ENCODE results near the gene KCNH1. TPM values are rescaled to one million over a fixed set of nuclear protein-coding genes. Genes with fewer than 3 reads are reported as not detected.

The KCNH1 gene
- total RNA-seq, 2 donors from 2014 or later = 0.68 to 1.2 TPM

GRCh38 chr1:210781652-210782051, 352.3 kb downstream of the KCNH1 start:
- Histone ChIP-seq H3K36me3 (no peaks in the 10 kb centered on the region), H3K4me1 (replicated peaks) (no peaks in the 10 kb centered on the region), H3K4me3 (no peak overlapping the region), H3K9me3 (no peaks in the 10 kb centered on the region), H3K27ac (no peak overlapping the region), H3K27me3 (replicated peaks; ENCODE audit: insufficient read depth) (no peaks in the 10 kb centered on the region)
- TF ChIP-seq, protein P1, sequence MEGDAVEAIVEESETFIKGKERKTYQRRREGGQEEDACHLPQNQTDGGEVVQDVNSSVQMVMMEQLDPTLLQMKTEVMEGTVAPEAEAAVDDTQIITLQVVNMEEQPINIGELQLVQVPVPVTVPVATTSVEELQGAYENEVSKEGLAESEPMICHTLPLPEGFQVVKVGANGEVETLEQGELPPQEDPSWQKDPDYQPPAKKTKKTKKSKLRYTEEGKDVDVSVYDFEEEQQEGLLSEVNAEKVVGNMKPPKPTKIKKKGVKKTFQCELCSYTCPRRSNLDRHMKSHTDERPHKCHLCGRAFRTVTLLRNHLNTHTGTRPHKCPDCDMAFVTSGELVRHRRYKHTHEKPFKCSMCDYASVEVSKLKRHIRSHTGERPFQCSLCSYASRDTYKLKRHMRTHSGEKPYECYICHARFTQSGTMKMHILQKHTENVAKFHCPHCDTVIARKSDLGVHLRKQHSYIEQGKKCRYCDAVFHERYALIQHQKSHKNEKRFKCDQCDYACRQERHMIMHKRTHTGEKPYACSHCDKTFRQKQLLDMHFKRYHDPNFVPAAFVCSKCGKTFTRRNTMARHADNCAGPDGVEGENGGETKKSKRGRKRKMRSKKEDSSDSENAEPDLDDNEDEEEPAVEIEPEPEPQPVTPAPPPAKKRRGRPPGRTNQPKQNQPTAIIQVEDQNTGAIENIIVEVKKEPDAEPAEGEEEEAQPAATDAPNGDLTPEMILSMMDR (IDR thresholded peaks at IDR 0.05) = no peak
- TF ChIP-seq POLR2AphosphoS5 (IDR thresholded peaks at IDR 0.05) (no peak), POLR2A (IDR thresholded peaks at IDR 0.05) (no peak)
- DNase-seq (ENCODE audit: low spot score) = no peak
- whole genome bisulfite sequencing = 80% methylated on average over 5 of the region's 5 CpGs
- intact Hi-C loops (cut with DNase I) = no loop called here

GRCh38 chr1:210779269-210779668, 354.7 kb downstream of the KCNH1 start:
- WGBS = 9% methylated on average over 3 of the region's 3 CpGs
- Histone ChIP-seq H3K27ac (no peak overlapping the region), H3K4me3 (no peak overlapping the region), H3K4me1 (replicated peaks) (no peaks in the 10 kb centered on the region), H3K36me3 (no peaks in the 10 kb centered on the region), H3K27me3 (replicated peaks; ENCODE audit: insufficient read depth) (no peaks in the 10 kb centered on the region), H3K9me3 (no peaks in the 10 kb centered on the region)
- intact Hi-C loops (cut with DNase I) = no loop called here
- no peak for TF ChIP-seq POLR2A (IDR thresholded peaks at IDR 0.05)
- TF ChIP-seq POLR2AphosphoS5 (IDR thresholded peaks at IDR 0.05) = no peak
- TF ChIP-seq, protein P1 (IDR thresholded peaks at IDR 0.05) = no peak
- DNase-seq (ENCODE audit: low spot score) = no peak

- H3K36me3 ChIP-seq = no peaks in the 10 kb centered on the region
- H3K4me3 ChIP-seq = no peak overlapping the region
- H3K27me3 ChIP-seq (replicated peaks; ENCODE audit: insufficient read depth) = no peaks in the 10 kb centered on the region
- no peak overlapping the region for H3K27ac ChIP-seq
- TF ChIP-seq, protein P1 (IDR thresholded peaks at IDR 0.05) = no peak
- TF ChIP-seq POLR2A (IDR thresholded peaks at IDR 0.05) = no peak
- TF ChIP-seq POLR2AphosphoS5 (IDR thresholded peaks at IDR 0.05) = no peak
- 93% methylated on average over 2 of the region's 2 CpGs for WGBS
- no peak for DNase-seq (ENCODE audit: low spot score)
- H3K4me1 ChIP-seq (replicated peaks) = no peaks in the 10 kb centered on the region
- no peaks in the 10 kb centered on the region for H3K9me3 ChIP-seq
- intact Hi-C loops (cut with DNase I) = no loop called here
These were observed 356.0 kb downstream of the KCNH1 start for GRCh38 chr1:210777914-210778313.

- DNase-seq (ENCODE audit: low spot score) = no peak
- Histone ChIP-seq H3K27ac (no peak overlapping the region), H3K4me3 (no peak overlapping the region), H3K4me1 (replicated peaks) (no peaks in the 10 kb centered on the region), H3K9me3 (no peaks in the 10 kb centered on the region), H3K27me3 (replicated peaks; ENCODE audit: insufficient read depth) (no peaks in the 10 kb centered on the region), H3K36me3 (no peaks in the 10 kb centered on the region)
- WGBS = 75% methylated on average over 3 of the region's 3 CpGs
- TF ChIP-seq, protein P1 (IDR thresholded peaks at IDR 0.05) = no peak
- TF ChIP-seq POLR2A (IDR thresholded peaks at IDR 0.05) = no peak
- no peak for TF ChIP-seq POLR2AphosphoS5 (IDR thresholded peaks at IDR 0.05)
- intact Hi-C loops (cut with DNase I) = no loop called here
These were observed 357.2 kb downstream of the KCNH1 start for GRCh38 chr1:210776712-210777111.

DNA sequence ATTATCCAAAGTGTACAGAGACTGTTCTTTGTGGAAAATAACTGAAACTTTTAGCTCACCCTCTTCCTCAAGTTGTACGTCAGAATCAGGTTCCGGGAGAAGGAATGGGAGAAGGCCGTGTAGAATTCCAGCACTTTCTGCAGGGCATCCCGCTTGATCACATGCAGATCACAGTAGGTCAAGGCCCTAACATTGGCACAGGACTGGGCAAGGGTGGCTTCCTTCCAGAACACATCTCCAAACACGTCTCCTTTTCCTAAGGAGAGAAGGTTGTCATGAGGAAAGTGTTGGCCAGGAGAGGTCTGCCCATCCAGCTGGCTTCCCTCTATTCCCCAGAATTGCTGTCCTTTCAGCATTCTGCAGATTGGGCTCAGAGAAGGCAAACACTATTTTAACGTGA, 358.7 kb downstream of the KCNH1 start:
- no peak overlapping the region for H3K27ac ChIP-seq
- DNase-seq (ENCODE audit: low spot score) = no peak
- H3K36me3 ChIP-seq = no peaks in the 10 kb centered on the region
- H3K4me3 ChIP-seq = no peak overlapping the region
- H3K4me1 ChIP-seq (replicated peaks) = no peaks in the 10 kb centered on the region
- no peaks in the 10 kb centered on the region for H3K27me3 ChIP-seq (replicated peaks; ENCODE audit: insufficient read depth)
- H3K9me3 ChIP-seq = no peaks in the 10 kb centered on the region
- no peak for TF ChIP-seq POLR2AphosphoS5 (IDR thresholded peaks at IDR 0.05)
- TF ChIP-seq, protein P1 (IDR thresholded peaks at IDR 0.05) = no peak
- no peak for TF ChIP-seq POLR2A (IDR thresholded peaks at IDR 0.05)
- intact Hi-C loops (cut with DNase I) = no loop called here
- 81% methylated on average over 6 of the region's 6 CpGs for WGBS

Data from prostate gland (tissue), 2 donors.